Fibroblast of mammary gland (primary cell): ENCODE data around the gene DNASE2.

Experiments used
- DNase-seq: peaks from one replicate; pipeline ENCODE4 v3.0.0-alpha.2; 2010; ENCODE audit warnings: low read depth
- H3K4me3 ChIP-seq: 2 replicates; pipeline ENCODE4 v1.5.1; 2011; ENCODE audit warnings: low read depth, mild to moderate bottlenecking, low read length, moderate library complexity; ENCODE audit not compliant: control insufficient read depth
- CTCF ChIP-seq: conservative IDR thresholded peaks from 2 replicates; pipeline ENCODE4 v1.5.1; 2011; ENCODE audit warnings: low read depth, low read length, inconsistent platforms; ENCODE audit not compliant: control insufficient read depth, insufficient read depth

The DNASE2 gene

GRCh38 chr19:12825254-12826131 lies 55.8 kb downstream of the DNASE2 start:
- no peak for TF ChIP-seq CTCF
- H3K4me3 ChIP-seq: no peak overlapping the region
- DNase-seq: no peak
